Measurements from ENCODE around the gene PBX2. TPM values are rescaled to one million over a fixed set of nuclear protein-coding genes. Genes with fewer than 3 reads are reported as not detected.
"Not testable (repeated sequence)": the region's sequence is repeated elsewhere in the genome, so short reads cannot be mapped to it uniquely, and the experiment has no call there.

Gene PBX2
- total RNA-seq, 1 donor from 2014 or later: 92.7 TPM

DNA sequence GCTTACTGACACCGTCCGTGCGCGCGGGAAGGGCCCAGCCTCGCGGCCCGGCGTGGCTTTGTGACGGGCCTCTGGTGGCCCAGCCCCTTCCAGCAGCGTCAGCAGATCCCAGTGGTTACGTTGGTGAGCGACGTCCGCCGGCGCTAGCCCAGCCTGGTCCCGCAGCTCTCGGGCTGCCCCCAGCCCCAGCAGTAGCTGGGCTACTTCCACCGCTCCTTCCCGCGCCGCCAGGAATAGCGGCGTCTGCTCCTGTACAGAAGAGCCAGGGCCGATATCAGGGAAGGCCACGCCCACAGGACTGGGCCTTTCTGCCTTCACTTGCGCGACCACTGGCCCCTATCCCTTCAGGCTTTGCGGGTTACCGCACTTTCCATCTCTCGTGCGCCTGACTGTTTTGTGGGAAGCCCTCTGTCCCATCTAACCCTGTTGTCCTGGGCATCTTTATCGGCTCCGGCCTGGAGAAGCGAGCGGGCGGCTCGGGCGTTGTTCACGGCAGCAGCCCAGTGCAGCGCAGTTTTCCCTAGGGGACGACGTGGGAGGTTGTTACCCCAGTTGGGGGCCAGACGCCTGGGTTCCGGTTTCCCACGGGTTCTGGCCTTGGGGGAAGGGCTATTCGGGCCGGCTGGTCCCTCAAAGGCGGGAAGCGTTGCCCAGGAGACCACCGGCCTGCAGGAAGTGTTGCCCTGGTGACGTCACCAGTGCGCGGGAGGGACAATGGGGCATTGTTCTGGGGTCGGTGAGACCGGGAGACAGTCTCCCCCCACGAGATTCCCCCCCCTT is 6.1 kb upstream of the PBX2 start:
- no peaks in the 10 kb centered on the region for H3K9me3 Mint-ChIP-seq
- H3K4me3 Mint-ChIP-seq: peak overlapping the region; percentile 98

GRCh38 chr6:32195652-32195901 is 5.6 kb upstream of the PBX2 start:
- no peaks in the 10 kb centered on the region for H3K9me3 Mint-ChIP-seq
- H3K4me3 Mint-ChIP-seq: peak overlapping the region; percentile 98
- H3K27ac Mint-ChIP-seq: peak overlapping the region; percentile 99
- intact Hi-C loops (cut with micrococcal nuclease): loop anchor here (1.0 to 10.0 kb wide), 9 partner anchors 17 to 1981 kb away; partner anchors contain the start of genes FKBPL, PPT2, PSMB9 and RGL2
- DNase-seq: peak; percentile 100
- H3K27me3 Mint-ChIP-seq: peaks cover 2% of the 10 kb centered on the region
- H3K4me1 Mint-ChIP-seq: peaks cover 40% of the 10 kb centered on the region
- peaks cover 9% of the 10 kb centered on the region for H3K36me3 Mint-ChIP-seq (ENCODE audit: low read depth)

More for the DNA sequence above, 6.1 kb upstream of the PBX2 start:
- peak overlapping the region; percentile 99 for H3K27ac Mint-ChIP-seq
- intact Hi-C loops (cut with micrococcal nuclease): loop anchor here (1.0 to 10.0 kb wide), 9 partner anchors 18 to 1981 kb away; partner anchors contain the start of genes FKBPL, PPT2, PSMB9 and RGL2
- peaks cover 38% of the 10 kb centered on the region for H3K4me1 Mint-ChIP-seq
- peak; percentile 89 for DNase-seq
- H3K36me3 Mint-ChIP-seq (ENCODE audit: low read depth): peaks cover 7% of the 10 kb centered on the region
- H3K27me3 Mint-ChIP-seq: peaks cover 2% of the 10 kb centered on the region

GRCh38 chr6:32194825-32195651 is 5.0 kb upstream of the PBX2 start:
- H3K9me3 Mint-ChIP-seq: no peaks in the 10 kb centered on the region
- no peaks in the 10 kb centered on the region for H3K27me3 Mint-ChIP-seq
- peaks cover 43% of the 10 kb centered on the region for H3K4me1 Mint-ChIP-seq
- H3K4me3 Mint-ChIP-seq: peak overlapping the region; percentile 98
- H3K27ac Mint-ChIP-seq: peak overlapping the region; percentile 96
- DNase-seq: peak; percentile 83
- H3K36me3 Mint-ChIP-seq (ENCODE audit: low read depth): peaks cover 13% of the 10 kb centered on the region
- intact Hi-C loops (cut with micrococcal nuclease): loop anchor here (1.0 to 10.0 kb wide), 9 partner anchors 17 to 1980 kb away; partner anchors contain the start of genes FKBPL, PPT2, PSMB9 and RGL2

GRCh38 chr6:32194388-32194787 is 4.4 kb upstream of the PBX2 start:
- Mint-ChIP-seq H3K9me3 (no peaks in the 10 kb centered on the region), H3K4me1 (peaks cover 43% of the 10 kb centered on the region), H3K4me3 (peak overlapping the region; percentile 98), H3K27ac (peak overlapping the region; percentile 96), H3K36me3 (ENCODE audit: low read depth) (peaks cover 13% of the 10 kb centered on the region), H3K27me3 (no peaks in the 10 kb centered on the region)
- DNase-seq: no peak
- intact Hi-C loops (cut with micrococcal nuclease): loop anchor here (2.0 to 10.0 kb wide), 3 partner anchors 76 to 1980 kb away; partner anchors contain the start of genes RGL2 and TRIM26

DNA sequence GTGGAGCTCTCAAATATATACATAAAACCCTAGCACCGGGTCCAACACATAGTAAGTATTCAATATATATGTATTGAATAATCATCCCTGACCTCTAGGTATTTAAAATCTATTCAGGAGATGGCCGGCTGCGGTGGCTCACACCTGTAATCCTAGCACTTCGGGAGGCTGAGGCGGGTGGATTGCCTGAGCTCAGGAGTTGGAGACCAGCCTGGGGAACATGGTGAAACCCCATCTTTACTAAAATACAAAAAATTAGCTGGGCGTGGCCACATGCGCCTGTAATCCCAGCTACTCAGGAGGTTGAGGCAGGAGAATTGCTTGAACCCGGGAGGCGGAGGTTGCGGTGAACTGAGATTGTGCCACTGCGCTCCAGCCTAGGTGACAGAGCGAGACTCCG is 3.1 kb upstream of the PBX2 start:
- peak overlapping the region; percentile 95 for H3K27ac Mint-ChIP-seq
- intact Hi-C loops (cut with micrococcal nuclease): loop anchor here (10.0 kb wide), 2 partner anchors 1102 to 1978 kb away; partner anchors contain the start of genes RGL2 and TRIM26
- DNase-seq, H3K9me3 Mint-ChIP-seq, H3K27me3 Mint-ChIP-seq: not testable (repeated sequence)
- H3K4me3 Mint-ChIP-seq: peak overlapping the region; percentile 97
- H3K36me3 Mint-ChIP-seq (ENCODE audit: low read depth): peaks cover 23% of the 10 kb centered on the region
- H3K4me1 Mint-ChIP-seq: peaks cover 53% of the 10 kb centered on the region

DNA sequence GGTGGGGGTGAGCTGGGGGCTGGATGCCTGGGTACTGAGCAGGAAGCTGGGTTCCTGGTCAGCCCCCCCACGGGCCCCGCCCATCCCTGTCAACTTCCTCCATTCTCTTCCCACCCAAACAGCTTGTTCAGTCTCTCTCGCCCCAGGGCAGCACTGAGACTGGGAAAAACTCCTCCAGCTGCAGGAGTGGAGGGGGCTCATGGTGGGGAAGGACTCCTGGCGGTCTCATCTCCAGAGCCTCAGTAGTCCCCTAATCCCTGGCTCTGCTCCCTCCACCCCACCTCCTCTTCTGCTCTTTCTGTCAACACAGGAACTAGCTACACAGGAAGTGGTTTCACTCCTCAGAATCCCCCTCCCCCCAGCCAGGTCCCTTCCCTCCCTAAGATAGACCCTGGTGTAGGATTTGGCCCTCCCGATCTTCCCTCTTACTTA is 2.6 kb upstream of the PBX2 start, which contains the start of gene GPSM3:
TSS of gene GPSM3 (minus strand) at position 36 of the 432 bp plus-strand sequence. CDS start 130 bp downstream, outside the sequence.
- no peaks in the 10 kb centered on the region for H3K9me3 Mint-ChIP-seq
- H3K27ac Mint-ChIP-seq: peak within 1 kb of the TSS; percentile 95
- no peaks in the 10 kb centered on the region for H3K27me3 Mint-ChIP-seq
- peaks cover 55% of the 10 kb centered on the region for H3K4me1 Mint-ChIP-seq
- DNase-seq: peak; percentile 88
- intact Hi-C loops (cut with micrococcal nuclease): loop anchor here (10.0 kb wide), 2 partner anchors 1102 to 1978 kb away; partner anchors contain the start of genes RGL2 and TRIM26
- H3K4me3 Mint-ChIP-seq: peak within 1 kb of the TSS; percentile 97
- H3K36me3 Mint-ChIP-seq (ENCODE audit: low read depth): peaks cover 25% of the 10 kb centered on the region

- no peaks in the 10 kb centered on the region for H3K27me3 Mint-ChIP-seq
- intact Hi-C loops (cut with micrococcal nuclease): loop anchor here (10.0 kb wide), 2 partner anchors 1103 to 1977 kb away; partner anchors contain the start of genes RGL2 and TRIM26
- H3K4me3 Mint-ChIP-seq: peak overlapping the region; percentile 97
- H3K36me3 Mint-ChIP-seq (ENCODE audit: low read depth): peaks cover 31% of the 10 kb centered on the region
- H3K4me1 Mint-ChIP-seq: peaks cover 59% of the 10 kb centered on the region
- H3K9me3 Mint-ChIP-seq: no peaks in the 10 kb centered on the region
- peak; percentile 75 for DNase-seq
- H3K27ac Mint-ChIP-seq: peak overlapping the region; percentile 95
These were observed 1.9 kb upstream of the PBX2 start for GRCh38 chr6:32191696-32192607.

DNA sequence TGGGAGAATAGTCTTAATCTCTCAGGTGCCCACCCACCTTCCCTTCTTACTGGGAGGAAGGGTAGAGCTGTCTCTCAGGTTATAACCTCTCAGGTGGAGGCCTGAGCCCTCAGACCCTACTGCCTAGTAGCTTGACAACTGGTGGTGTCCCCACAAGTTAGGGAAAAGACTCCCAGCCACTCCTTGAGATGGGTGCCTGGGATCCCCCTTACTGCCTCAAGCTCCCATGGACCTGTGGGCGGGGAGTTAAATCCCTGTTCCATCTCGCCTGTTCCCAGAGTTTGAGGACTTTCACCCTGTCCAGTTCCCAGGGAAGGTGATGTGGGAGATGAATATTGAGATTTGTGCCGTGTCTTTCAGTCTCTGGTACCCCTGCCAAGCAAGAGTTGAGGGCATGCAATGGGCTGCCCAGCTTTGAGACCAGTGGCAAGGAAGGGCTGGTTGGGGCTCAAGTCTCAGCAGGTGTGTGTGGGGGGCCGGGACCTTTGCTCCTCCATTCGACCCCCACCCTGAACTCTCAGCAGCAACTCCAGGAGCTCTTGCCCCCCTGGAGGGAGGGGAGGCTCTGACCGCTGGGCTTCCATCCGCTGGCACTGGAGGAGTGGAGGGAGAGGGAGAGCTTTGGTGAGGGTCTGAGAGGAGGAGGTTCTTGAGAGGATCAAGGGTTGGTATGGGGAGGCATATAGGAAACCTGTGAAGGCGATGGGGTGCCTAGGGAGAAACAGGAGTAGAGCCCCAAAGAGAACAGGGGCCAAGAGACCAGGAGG is 1.1 kb upstream of the PBX2 start:
- Mint-ChIP-seq H3K36me3 (ENCODE audit: low read depth) (peaks cover 40% of the 10 kb centered on the region), H3K27me3 (no peaks in the 10 kb centered on the region), H3K27ac (peak overlapping the region; percentile 95), H3K9me3 (no peaks in the 10 kb centered on the region), H3K4me1 (peaks cover 62% of the 10 kb centered on the region), H3K4me3 (peak overlapping the region; percentile 97)
- no peak for DNase-seq
- intact Hi-C loops (cut with micrococcal nuclease): loop anchor here (1.0 to 10.0 kb wide), 4 partner anchors 13 to 1976 kb away; partner anchors contain the start of genes ATF6B, RGL2, RNF5 and TRIM26

DNA sequence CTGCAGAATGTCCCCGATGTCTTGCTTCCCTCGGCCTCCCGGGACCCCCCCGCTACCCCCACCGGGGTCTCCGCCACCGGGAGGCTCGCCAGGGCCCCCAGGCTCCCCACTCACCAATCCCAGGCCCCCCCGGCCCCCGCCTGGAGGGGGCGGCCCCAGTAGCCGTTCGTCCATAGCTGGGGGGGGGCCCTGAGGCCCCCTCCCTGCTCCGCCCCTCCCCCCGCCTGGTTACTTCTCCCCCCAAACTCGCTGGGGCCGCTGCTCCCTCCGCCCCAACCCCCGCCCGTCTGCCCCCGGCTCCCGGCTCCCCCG is 304 bp downstream of the PBX2 start:
- Mint-ChIP-seq H3K27me3 (no peaks in the 10 kb centered on the region), H3K27ac (peak overlapping the region; percentile 79), H3K36me3 (ENCODE audit: low read depth) (peaks cover 47% of the 10 kb centered on the region), H3K9me3 (no peaks in the 10 kb centered on the region), H3K4me3 (peak overlapping the region; percentile 97), H3K4me1 (peaks cover 62% of the 10 kb centered on the region)
- intact Hi-C loops (cut with micrococcal nuclease): loop anchor here (1.0 to 10.0 kb wide), 4 partner anchors 11 to 1975 kb away; partner anchors contain the start of genes ATF6B, RGL2, RNF5 and TRIM26
- DNase-seq: no peak

GRCh38 chr6:32189069-32189741 is 797 bp downstream of the PBX2 start:
- Mint-ChIP-seq H3K27ac (peak overlapping the region; percentile 79), H3K4me3 (peak overlapping the region; percentile 87), H3K9me3 (no peaks in the 10 kb centered on the region), H3K36me3 (ENCODE audit: low read depth) (peaks cover 49% of the 10 kb centered on the region), H3K4me1 (peaks cover 57% of the 10 kb centered on the region), H3K27me3 (no peaks in the 10 kb centered on the region)
- DNase-seq: no peak
- intact Hi-C loops (cut with micrococcal nuclease): no loop called here

DNA sequence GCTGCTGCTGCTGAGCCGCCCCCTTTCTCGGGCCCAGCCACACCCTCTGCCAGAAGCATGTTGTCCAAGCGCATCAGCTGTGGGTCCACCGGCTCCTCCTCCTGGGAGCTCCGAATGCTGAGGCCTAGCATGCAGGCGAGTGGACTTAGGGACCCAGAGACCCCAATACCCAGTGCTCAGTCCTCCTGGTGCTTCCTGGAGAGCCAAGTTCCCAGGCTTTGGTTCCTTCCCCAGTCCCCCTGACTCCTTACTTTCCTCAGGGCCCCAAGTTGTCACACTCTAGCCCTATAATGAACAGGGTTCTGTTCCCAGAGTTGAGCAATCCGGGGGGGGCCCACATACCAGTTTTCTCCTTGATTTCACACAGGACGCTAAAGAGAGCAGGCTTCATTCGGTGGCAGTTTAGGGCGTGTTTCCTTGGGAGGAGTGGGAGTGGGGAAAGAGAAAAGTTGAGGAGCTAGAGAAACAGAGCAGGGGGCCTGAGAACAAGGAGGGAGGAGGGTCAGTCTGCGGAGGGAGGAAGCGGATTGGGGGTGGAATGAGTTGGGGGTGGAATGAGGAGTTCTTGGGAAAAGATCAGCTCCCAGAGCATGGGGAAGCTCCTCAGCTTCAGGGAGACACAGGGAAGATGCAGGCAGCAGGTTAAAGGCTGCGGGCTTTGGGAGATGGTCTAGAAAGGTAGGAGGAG is 1.5 kb downstream of the PBX2 start:
- no peaks in the 10 kb centered on the region for H3K27me3 Mint-ChIP-seq
- DNase-seq: no peak
- intact Hi-C loops (cut with micrococcal nuclease): no loop called here
- no peaks in the 10 kb centered on the region for H3K9me3 Mint-ChIP-seq
- H3K27ac Mint-ChIP-seq: peak overlapping the region; percentile 79
- H3K36me3 Mint-ChIP-seq (ENCODE audit: low read depth): peaks cover 54% of the 10 kb centered on the region
- H3K4me1 Mint-ChIP-seq: peaks cover 50% of the 10 kb centered on the region
- H3K4me3 Mint-ChIP-seq: peak overlapping the region; percentile 87

Data from activated CD4-positive, alpha-beta T cell treated with anti-CD3 and anti-CD28 coated beads, Interleukin-2, amount 10 ng/mL, durations not matched to agents 24 days and 14 days (primary cell).